Endometrial microvascular endothelial cells (primary cell): ENCODE measurements around the gene PCDH12. TPM values are rescaled to one million over a fixed set of nuclear protein-coding genes. Genes with fewer than 3 reads are reported as not detected.

ENCODE experiments used
- in situ Hi-C: cut with HindIII; loops from 2 replicates; pipeline ENCODE4 v1.10.0; 2017; ENCODE audit warnings: low sequenced_read_pairs, low pct_unique_long_range_greater_than_20kb; ENCODE audit errors: inconsistent ontology term
- total RNA-seq: library from RNA; depleted of rRNA; stranded (reverse); fragments of >200 nt; gene quantifications from one replicate; pipeline ENCODE4 v1.2.3, GENCODE V29; 2015; ENCODE audit errors: inconsistent ontology term

Gene PCDH12
- 7.7 TPM for total RNA-seq

DNA sequence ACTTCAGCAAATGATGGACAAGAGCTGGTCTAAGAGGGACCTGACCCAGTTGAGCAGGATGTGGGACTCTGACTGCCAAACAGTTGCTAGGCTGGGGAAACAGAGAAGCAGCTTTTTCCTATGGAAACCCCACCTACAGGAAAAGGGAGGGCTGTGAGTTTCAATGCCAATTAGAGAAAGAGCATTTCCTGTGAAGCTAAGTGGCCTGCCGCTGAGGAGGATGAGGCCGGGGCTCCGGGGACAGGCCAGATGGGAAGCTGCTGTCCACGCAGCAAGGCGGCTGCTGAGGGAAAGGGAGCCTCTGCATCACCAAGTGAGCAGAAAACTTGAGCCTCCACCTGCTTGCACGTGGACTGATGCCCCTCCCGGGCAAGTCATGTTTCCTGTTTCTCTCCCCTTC is at the start of gene PCDH12:
TSS of gene PCDH12 (minus strand) at position 90 of the 400 bp plus-strand sequence. CDS start 351 bp downstream, outside the sequence.
- in situ Hi-C loops, result no loop called here

DNA sequence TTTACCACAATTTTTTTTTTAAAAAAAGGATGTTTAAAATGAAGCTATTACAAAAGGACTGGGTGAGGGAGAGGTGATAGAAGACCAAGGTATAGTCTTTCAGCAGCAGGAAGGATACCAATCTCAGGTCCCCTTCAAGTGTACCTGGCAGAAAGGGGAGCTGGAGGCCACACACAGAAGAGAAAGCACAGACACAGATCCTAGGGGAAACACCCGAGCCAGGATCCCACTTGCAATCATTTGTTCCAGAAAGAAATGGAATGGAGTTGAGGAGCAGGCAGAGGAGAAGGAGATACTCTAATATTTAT is 49.2 kb upstream of the PCDH12 start:
- in situ Hi-C loops, result loop anchor here (25.0 kb wide), 1 partner anchor 130 kb away; no protein-coding TSS in a partner anchor

DNA sequence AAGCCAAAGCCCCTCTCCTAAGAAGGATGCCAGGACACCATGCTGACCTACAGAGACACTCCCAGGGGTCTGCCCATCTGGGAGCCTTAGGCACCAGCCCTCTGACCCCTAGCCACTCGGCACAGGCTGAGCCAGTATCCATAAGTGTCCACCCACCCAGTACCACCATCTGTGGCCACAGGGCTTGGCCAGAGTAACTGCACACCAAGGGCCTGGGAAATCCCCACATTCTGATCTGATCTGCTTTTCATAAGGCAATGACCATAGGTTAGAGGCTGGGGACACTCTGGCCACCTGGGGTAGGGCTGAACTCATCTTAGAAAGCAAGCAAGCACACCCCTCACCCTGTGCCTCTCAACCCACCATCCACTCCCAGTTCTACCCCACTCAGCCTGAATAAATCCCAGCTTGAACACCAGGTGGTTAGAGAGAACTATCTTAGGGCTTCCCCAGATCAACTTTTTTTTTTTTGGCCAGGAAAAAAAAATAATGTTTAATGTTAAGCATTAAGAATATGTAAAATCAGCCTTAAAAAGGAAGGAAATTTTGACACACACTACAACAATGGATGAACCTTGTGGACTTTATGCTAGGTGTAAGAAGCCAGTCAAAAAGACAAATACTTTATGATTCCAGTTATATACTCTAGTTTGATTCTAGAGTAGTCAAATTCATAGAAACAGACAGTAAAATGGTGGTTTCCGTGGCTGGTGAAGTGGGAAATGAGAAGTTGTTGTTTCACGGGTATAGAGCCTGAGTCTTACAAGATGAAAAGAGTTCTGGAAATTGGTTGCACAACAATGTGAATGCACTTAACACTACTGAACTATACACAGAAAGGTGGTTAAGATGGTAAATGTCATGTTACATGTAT is 48.6 kb upstream of the PCDH12 start:
- in situ Hi-C loops, result loop anchor here (25.0 kb wide), 1 partner anchor 131 kb away; no protein-coding TSS in a partner anchor

DNA sequence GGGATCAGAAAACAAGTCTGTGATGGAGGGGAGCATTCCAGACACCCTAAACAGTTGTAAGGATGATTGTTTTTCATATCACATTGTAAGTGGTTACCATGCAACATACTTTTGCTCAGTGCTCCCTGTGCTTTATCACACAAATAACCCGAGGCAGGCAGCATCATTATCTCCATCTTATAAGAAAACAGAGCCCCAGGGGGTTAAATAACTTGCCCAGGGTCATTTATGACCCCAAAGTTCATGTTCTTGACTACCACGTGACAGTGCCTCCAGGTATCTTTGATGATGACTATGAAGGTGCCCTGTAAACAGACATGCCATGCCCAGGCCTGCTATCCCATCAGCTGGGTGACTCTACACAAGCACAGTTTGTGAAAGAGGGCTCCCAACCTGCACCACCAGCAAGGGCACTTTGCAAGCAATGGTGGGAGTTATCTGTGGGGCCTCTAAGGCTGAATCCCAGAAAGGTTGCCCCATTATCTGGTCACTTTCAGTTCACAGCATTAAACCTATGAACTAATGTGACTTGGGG is 45.3 kb upstream of the PCDH12 start:
- in situ Hi-C loops, result loop anchor here (25.0 kb wide), 1 partner anchor 134 kb away; no protein-coding TSS in a partner anchor

DNA sequence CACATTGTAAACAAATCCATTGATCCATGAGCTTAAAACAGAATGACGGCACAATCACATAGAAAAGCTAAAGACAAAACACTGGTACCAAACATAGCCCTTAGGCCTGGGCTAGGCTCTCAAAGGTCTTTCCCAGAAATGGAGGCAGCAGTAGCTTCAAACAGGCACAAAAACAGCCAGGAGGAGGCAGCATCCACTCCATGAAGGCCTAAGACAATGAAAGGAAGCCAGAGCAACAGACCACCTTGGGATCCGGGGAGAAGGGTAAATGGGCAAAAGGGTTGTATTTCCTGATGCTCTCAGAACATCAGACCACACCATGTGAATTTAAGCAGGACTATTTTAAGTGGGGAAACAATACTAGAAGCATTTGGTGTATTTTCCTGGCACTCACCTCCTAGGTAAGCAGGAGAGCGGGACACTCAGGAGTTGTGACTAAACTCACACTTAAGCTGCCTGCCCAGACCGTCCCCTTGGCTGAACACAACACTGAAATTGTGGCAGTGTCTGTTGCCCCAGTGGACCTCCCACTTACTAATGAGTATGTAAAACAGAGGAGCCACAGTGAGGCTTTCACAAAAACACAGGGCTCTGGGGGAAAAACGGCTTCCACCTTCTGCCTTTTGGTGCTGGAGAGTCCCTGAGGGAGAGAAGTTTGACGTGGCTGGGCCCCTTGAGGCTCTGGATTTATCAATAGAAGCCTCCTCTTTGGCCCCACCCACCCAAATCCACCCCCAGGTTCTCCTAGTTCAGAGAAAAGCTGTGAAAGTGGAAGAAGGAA is 42.9 kb upstream of the PCDH12 start:
- in situ Hi-C loops, result loop anchor here (25.0 kb wide), 1 partner anchor 136 kb away; no protein-coding TSS in a partner anchor

DNA sequence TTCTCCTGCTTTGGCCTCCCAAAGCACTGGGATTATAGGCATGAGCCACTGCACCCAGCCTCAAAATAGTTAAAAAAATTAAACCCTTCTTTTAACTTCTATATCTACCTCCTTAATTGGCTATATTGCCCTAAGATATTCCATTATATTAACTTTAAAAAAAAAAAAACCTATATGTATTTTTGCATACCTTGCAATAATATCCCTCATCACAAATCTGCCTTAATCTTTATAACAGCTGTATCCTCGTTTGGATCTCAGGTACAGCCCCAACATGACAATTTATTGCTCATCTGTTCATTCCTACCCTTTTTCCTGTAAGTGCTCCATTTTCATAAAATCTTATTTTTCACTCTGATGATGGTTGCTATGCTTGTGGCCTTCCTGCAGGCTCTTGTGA is 42.2 kb upstream of the PCDH12 start:
- in situ Hi-C loops, result loop anchor here (25.0 kb wide), 1 partner anchor 137 kb away; no protein-coding TSS in a partner anchor

DNA sequence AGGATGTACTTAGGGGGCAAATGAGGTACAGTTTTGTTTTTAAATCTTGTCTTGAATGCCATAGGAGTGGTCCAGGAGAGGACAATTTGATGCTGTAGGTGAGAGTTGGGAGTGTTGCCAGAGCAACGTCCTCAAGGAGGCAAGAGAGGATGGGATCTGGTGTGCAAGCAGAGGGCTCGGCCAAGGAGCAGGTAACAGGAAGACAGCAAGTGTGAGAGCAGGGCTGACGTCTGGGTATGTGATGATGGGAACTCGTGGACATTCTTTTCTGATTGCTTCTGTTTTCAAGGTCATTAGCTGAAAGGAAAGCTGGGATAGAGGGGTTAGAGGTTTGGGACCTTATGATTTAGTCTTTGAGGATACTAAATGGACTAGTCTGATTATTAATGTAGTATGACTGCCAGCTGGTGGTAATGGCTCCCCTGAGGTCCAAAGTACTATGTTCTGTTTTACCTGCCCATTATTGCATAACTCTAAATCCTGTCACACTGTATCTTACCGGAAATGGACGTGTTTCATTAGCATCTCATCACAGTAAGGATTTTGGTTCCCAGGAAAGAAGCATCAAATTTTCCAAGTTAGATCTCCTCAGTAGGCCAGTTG is 39.5 kb upstream of the PCDH12 start:
- in situ Hi-C loops, result no loop called here

DNA sequence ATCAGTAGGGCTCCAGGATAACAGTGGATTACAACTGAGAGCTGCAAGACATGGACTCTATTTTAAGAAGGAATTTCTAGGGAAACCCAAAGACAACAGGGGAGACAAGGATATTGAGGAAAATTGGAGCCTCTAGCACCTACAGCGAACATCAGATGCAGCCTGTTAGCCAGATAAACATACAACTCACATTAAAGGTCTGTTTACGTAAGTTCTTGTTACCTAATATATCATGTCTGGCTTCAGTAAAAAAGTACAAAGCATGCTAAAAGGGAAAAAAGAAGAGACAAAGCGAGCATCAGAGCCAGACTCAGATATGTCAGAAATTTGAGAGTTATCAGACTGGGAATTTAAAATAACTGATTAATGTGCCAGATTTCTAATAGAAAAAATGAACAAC is 37.7 kb upstream of the PCDH12 start:
- in situ Hi-C loops, result no loop called here

DNA sequence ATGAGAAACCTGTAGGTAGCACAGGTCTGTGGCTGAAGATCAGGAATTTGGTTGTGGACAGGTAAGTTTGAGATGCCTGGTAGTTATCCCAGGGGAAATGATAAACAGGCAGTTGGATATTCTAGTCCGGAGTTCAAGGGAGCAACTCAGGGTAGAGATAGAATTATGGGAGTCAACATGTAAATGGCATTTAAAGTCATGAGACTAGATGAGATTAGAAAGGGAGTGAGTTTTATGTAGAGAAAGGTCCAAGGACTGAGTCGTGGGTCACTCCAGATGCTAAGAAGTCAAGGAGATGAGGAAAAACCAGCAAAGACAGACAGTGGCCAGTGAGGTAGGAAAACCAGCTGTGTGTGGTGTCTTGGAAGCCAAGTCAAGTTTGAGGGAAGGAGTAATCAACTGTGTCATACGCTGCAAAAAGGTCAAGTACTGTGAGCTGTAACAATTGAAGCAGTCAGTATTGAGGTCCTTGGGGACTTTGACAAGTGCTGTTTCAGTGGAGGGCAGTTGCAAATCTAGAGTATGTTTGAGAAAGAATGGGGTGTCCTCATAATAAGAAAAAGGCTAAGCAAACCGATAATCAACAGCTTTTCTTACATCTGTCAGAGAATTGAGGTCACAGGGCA is 36.6 kb upstream of the PCDH12 start:
- in situ Hi-C loops, result no loop called here

DNA sequence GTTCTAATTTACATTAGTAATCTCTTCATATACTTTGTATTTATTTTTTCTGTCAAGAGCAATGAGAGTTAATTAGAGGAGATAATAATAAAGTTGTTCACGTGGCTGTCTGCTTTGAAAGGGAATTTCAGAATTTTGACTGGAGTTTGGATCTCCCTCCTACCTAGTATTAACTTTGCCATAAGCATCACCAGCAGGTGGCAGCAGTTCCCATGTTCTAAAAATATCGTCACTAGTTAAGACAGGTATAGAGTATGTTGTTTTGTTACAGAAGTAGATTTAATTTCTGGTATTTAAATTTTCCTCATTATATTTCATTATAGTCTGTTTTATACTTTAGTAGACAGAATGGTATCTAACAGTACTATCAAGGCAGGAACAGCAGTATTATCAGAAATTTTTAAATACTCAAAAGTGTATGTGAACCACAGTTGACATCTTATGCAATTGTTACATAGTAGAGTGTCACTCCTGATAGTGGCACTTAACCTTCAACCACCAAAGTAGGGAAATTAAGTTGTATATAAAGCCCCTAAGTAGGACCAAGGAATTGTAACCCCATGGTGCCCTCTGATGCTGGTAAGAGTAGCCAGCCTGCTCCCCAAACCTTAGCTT is 34.5 kb upstream of the PCDH12 start:
- in situ Hi-C loops, result no loop called here

DNA sequence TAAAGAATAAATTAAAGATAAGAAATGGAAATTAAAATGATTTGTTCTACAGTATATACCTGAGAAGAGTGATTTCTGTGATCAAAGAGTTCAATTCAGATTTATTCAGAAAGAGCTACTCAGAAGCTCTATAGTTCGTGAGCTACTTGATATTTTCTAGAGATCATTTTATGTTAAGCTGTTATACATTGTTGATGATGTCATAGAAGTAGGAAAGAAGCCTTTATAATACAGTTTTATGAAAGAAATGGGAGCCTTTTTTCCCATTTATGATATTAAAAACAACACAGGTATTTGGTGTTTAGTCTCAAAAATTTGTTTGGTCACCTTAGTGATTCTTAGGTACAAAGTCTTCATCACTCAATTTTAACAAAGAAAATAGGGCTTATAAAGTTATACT is 31.7 kb upstream of the PCDH12 start:
- in situ Hi-C loops, result no loop called here

DNA sequence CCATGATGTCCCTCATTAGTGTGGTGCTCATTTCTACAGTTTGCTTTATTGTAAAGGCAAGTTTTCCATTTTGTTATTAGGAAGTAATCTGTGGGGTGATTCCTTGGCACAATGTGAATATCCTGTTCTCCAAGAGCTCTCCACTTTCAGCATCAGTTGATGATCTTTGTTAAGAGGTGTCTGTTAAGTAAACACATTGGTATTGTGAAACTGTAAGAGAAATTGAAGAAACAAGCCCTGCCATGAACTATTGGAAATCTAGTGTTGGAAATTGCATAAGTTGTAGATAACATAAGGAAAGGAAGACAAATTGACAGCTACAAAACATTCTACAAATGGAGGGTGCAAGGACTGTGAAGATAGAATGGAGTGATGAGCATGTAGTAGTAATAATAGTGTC is 28.1 kb upstream of the PCDH12 start:
- in situ Hi-C loops, result no loop called here

DNA sequence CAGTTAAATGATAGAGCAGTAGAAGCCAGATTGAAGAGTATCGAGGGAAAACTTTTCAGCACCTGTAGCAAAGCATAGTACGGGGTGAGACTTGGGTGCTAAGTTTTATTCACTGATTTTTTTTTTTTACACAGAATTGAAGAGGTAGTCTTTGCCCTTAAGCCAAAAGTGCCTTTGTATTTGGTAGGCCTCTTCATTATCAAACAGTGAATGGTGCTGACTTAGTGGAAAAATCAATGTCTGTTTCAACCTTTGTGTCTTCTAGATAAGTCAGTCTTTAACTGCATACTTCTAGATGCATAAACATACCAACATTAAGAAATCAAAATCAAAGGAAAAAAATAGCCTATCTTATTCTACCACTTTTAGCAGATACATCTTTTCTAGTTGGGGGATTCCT is 24.6 kb upstream of the PCDH12 start:
- in situ Hi-C loops, result no loop called here

DNA sequence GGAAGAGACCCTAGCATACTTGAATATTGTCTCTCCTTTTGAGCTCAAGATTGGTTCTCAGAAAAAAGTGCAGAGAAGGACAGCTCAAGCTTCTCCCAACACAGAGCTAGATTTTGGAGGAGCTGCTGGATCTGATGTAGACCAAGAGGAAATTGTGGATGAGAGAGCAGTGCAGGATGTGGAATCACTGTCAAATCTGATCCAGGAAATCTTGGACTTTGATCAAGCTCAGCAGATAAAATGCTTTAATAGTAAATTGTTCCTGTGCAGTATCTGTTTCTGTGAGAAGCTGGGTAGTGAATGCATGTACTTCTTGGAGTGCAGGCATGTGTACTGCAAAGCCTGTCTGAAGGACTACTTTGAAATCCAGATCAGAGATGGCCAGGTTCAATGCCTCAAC is 20.4 kb upstream of the PCDH12 start:
- in situ Hi-C loops, result no loop called here

DNA sequence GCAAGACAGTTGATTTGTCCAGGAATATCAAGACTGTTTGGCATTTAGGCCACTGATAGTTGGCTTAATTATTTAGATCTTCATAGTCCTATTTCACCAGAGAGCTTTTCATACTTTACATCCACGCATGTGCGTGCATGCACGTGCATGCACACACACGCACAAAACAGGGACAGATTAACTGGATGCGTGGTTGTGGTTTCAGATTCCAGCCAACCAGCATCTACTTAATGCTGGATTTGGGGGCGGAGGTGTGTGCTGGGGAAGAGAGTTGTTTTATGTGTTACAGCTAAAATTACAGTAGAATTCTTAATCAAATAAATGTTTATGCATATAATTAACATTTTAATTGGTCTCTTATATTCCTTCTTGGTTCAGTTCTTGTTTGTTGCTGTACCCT is 18.2 kb upstream of the PCDH12 start:
- in situ Hi-C loops, result no loop called here

DNA sequence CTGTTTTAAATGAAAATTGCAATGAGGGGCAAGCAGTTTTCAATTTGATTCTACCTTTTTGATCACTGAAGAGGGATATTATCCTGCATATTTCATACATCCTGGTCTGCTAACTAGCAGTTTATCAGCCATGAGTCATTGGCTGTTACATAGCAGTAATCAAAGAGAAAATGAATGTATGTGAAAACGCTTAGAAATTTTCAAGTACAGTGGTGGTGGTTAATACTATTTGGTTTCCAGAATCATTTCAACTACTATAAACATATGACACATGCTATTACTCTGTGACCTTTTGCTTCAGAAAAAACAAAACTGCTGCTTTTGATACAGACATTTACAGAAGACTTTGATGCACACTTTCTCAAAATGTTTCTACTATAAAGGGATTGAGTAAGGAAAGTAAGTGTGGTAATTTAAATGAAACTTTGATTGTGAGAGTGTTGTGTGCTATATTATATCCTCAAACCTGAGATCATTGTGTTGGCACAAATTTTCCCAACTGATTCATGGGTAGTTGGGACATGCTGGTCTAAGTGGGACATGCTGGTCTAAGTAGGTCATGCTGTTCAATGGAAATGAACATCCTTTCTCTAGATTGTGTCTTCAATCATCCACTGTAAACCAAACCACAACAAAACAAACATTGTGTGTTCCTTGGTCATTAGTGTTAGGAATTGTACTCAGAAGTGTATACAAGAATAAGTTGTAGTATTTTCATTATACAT is 16.0 kb upstream of the PCDH12 start:
- in situ Hi-C loops, result no loop called here

DNA sequence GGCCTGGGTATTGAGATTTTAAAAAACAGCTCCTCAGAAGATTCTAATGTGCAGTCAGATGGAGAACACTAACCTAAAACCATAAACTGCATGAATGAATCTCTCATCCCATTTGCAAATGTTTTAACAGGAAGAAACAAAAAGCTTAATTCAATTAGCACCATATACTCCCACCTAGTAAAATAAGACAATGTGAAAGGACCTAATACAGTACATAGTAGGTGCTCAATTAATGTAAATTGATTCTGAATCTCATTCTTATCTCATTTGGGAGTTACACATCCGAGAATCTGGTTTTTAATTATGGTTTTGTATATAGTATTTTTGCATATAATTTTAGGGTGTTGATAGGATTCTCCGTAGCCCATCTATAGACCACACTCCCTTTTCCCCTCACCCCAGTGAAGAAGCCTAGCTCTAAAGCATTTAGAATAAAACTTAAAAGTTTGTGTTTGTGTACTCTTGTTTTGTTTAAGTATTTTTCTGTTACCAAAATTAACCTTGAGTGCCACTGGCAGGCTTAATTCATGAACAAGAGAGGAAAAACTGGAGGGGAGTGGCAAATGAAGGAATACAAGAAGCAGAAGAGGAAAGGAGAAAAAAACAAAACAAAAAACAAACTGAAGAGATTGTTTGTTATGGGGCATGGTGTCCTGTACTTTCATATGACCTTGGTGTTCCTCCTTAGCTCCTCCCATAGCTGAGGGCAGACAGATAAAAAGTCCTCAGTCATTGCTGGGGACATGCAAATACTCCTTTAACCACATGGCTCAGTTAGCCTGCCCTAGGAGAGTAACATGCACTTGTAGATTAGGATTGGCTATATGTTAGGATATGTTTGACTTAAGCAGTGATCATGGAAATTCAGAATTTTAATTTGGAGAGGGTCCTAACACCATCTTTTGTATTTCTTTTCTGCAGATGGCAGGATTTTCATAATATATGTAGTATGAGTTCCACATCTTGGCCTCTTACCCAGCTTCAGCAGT is 12.1 kb upstream of the PCDH12 start:
- in situ Hi-C loops, result no loop called here
